Panc1 (cell line): ENCODE measurements around the gene PTPRJ. TPM values are rescaled to one million over a fixed set of nuclear protein-coding genes. Genes with fewer than 3 reads are reported as not detected.

ENCODE experiments used
- ATAC-seq: fragments of 200-7000 bp; cut with Tn5 transposase; 2 replicates; pipeline ENCODE4 v1.9.1; 2020; ENCODE audit warnings: mild to moderate bottlenecking, moderate library complexity
- BruUV-seq: library from RNA; stranded (reverse); fragments of 400-500 nt; replicated peaks from 2 replicates; lab custom pipeline; 2021; lab: Mats Ljungman, UMichigan
- CTCF ChIA-PET: fragments of 300-600 bp; sonication (Branson Sonifier 250); formaldehyde crosslinking; loops from one replicate; lab custom pipeline; 2022; ENCODE audit warnings: antibody characterized with exemption; lab: Charles Lee
- POLR2A ChIA-PET: fragments of 300-600 bp; sonication (Branson Sonifier 250); formaldehyde crosslinking; loops from one replicate; lab custom pipeline; 2022; ENCODE audit warnings: antibody characterized with exemption; lab: Charles Lee
- DNase-seq: peaks from one replicate; pipeline ENCODE4 v3.0.0-alpha.2; 2010; ENCODE audit warnings: low read depth, low spot score
- H3K27ac ChIP-seq: 2 replicates; pipeline ENCODE4 v1.5.1; 2011; ENCODE audit warnings: mild to moderate bottlenecking, low read length, inconsistent platforms
- H3K27me3 ChIP-seq: fragments of 200-500 bp; sonication (Bioruptor generic); 2 replicates; pipeline ENCODE4 v1.6.0; 2014; ENCODE audit warnings: low read length, inconsistent platforms; ENCODE audit not compliant: control insufficient read depth, insufficient read depth
- H3K36me3 ChIP-seq: fragments of 200-500 bp; sonication (Bioruptor generic); 2 replicates; pipeline ENCODE4 v1.5.1; 2014; ENCODE audit warnings: inconsistent platforms, mild to moderate bottlenecking, low read length, moderate library complexity; ENCODE audit not compliant: control insufficient read depth, insufficient read depth
- H3K4me1 ChIP-seq: 2 replicates; pipeline ENCODE4 v1.5.1; 2011; ENCODE audit warnings: inconsistent platforms, mild to moderate bottlenecking, low read length, moderate library complexity; ENCODE audit not compliant: control insufficient read depth, insufficient read depth
- H3K4me3 ChIP-seq, 2 experiments: 2 replicates each; pipeline ENCODE4 v1.5.1; 2011 to 2012; ENCODE audit warnings: low read depth in 2 of 2, low read length in 2 of 2, mild to moderate bottlenecking in 2 of 2, inconsistent platforms in 1 of 2, moderate library complexity in 1 of 2
- H3K9me3 ChIP-seq: fragments of 200-500 bp; sonication (Bioruptor generic); 2 replicates; pipeline ENCODE4 v1.5.1; 2014; ENCODE audit warnings: low read depth, mild to moderate bottlenecking, inconsistent platforms, low read length, moderate library complexity; ENCODE audit not compliant: control insufficient read depth, insufficient read depth
- CTCF ChIP-seq: fragments of 450-650 bp; IDR thresholded peaks from 2 replicates; pipeline ENCODE4 v1.5.1; 2017; ENCODE audit warnings: mild to moderate bottlenecking
- POLR2AphosphoS5 ChIP-seq: IDR thresholded peaks from 2 replicates; pipeline ENCODE4 v1.6.1; 2012; ENCODE audit warnings: mild to moderate bottlenecking, low read depth, low read length, moderate library complexity
- REST ChIP-seq, 2 experiments: IDR thresholded peaks; 2 replicates each; pipeline ENCODE4 v1.6.1; 2011 to 2012; ENCODE audit warnings: low read depth in 2 of 2, control low read depth in 1 of 2, low read length in 1 of 2, mild to moderate bottlenecking in 1 of 2, moderate library complexity in 1 of 2; ENCODE audit not compliant: insufficient read depth in 1 of 2
- SIN3A ChIP-seq: IDR thresholded peaks from 2 replicates; pipeline ENCODE4 v1.6.1; 2012; ENCODE audit warnings: low read depth, mild to moderate bottlenecking, low read length, moderate library complexity, borderline replicate concordance; ENCODE audit not compliant: insufficient read depth
- TCF7L2 ChIP-seq: IDR thresholded peaks from 2 replicates; pipeline ENCODE4 v1.6.1; 2011; ENCODE audit warnings: mild to moderate bottlenecking, low read depth, low read length, inconsistent platforms
- in situ Hi-C: cut with HindIII; loops from 2 replicates; pipeline ENCODE4 v1.10.0; 2016; ENCODE audit warnings: low sequenced_read_pairs, low pct_unique_long_range_greater_than_20kb
- intact Hi-C: fragments of 100-400 bp; cut with micrococcal nuclease; formaldehyde crosslinking; loops from one replicate; pipeline ENCODE4 v1.10.0; 2022; ENCODE audit not compliant: unreplicated experiment
- total RNA-seq: library from RNA; stranded (reverse); gene quantifications from one replicate; pipeline ENCODE4 v1.2.1, GENCODE V29; 2021; ENCODE audit not compliant: unreplicated experiment

The PTPRJ gene
- total RNA-seq, 1 experiment from 2014 or later = 73.6 TPM

GRCh38 chr11:48025984-48026340 is 45.6 kb downstream of the PTPRJ start:
- Histone ChIP-seq H3K4me1 (peaks cover 20% of the 10 kb centered on the region), H3K27me3 (no peaks in the 10 kb centered on the region), H3K27ac (no peak overlapping the region), H3K9me3 (no peaks in the 10 kb centered on the region), H3K36me3 (no peaks in the 10 kb centered on the region), H3K4me3 (no peak overlapping the region)
- intact Hi-C loops = no loop called here
- in situ Hi-C loops = no loop called here
- TF ChIP-seq TCF7L2 (no peak), POLR2AphosphoS5 (no peak), SIN3A (no peak), REST (IDR thresholded peaks at IDR 0.05; ENCODE audit: insufficient read depth in 1 of 2, low read depth in 2 of 2, low read length in 1 of 2) (no peak), CTCF (no peak)
- ATAC-seq (no peak), DNase-seq (no peak)
- CTCF ChIA-PET = no interaction called here
- POLR2A ChIA-PET = no interaction called here
- BruUV-seq = no TSS peak

GRCh38 chr11:48028914-48029680 is 48.7 kb downstream of the PTPRJ start:
- no peaks in the 10 kb centered on the region for H3K9me3 ChIP-seq
- intact Hi-C loops = no loop called here
- ChIA-PET POLR2A (no interaction called here), CTCF (no interaction called here)
- peaks cover 23% of the 10 kb centered on the region for H3K4me1 ChIP-seq
- no peak overlapping the region for H3K4me3 ChIP-seq
- ATAC-seq (no peak), DNase-seq (no peak)
- TF ChIP-seq TCF7L2 (no peak), REST (IDR thresholded peaks at IDR 0.05; ENCODE audit: insufficient read depth in 1 of 2, low read depth in 2 of 2, low read length in 1 of 2) (no peak), SIN3A (no peak), POLR2AphosphoS5 (no peak), CTCF (no peak)
- no peaks in the 10 kb centered on the region for H3K36me3 ChIP-seq
- BruUV-seq = no TSS peak
- in situ Hi-C loops = no loop called here
- H3K27ac ChIP-seq = no peak overlapping the region
- no peaks in the 10 kb centered on the region for H3K27me3 ChIP-seq
